NT2/D1 (cell line): ENCODE measurements around the gene DLG2.

ENCODE experiments used
- SUZ12 ChIP-seq: IDR thresholded peaks from 2 replicates; pipeline ENCODE4 v1.6.1; 2011; ENCODE audit not compliant: insufficient read length, insufficient read depth; ENCODE audit errors: extremely low read depth
- YY1 ChIP-seq: IDR thresholded peaks from 2 replicates; pipeline ENCODE4 v1.6.1; 2011; ENCODE audit not compliant: insufficient read length, insufficient read depth
- ZNF274 ChIP-seq: IDR thresholded peaks from 2 replicates; pipeline ENCODE4 v1.6.1; 2011; ENCODE audit warnings: mild to moderate bottlenecking, low read depth, low read length

DNA sequence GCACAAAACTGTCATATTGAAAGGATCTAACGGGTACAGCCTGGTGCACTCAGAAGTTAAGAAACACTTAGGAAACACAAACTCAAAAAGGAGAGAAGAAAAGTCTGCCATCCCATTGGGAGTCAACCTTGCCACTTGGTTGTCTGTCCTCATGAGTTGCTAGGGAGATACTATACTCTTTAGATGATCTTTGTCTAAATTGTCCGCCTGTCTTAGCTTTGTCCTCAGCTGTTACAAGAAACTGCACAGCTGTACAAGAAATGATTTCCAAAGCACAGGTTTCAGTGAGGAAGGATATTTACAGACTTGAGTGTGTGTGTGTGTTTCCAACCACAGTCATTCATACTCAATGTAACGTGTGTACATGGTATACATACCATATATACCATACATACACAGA, 2171.8 kb downstream of the DLG2 start:
- no peak for TF ChIP-seq SUZ12
- no peak for TF ChIP-seq ZNF274
- no peak for TF ChIP-seq YY1
